ENCODE data around the gene SLC29A1.
"Not testable (repeated sequence)": the region's sequence is repeated elsewhere in the genome, so short reads cannot be mapped to it uniquely, and the experiment has no call there.

Gene SLC29A1

GRCh38 chr6:44223319-44224028 is at the start of gene SLC29A1:
Gene SLC29A1, plus strand, starts transcription at chr6:44223595. Its CDS starts 3,719 bp downstream, at chr6:44227314.
- peak; percentile 66 for DNase-seq

GRCh38 chr6:44176130-44176761 is 47.1 kb upstream of the SLC29A1 start:
- no peak for DNase-seq

GRCh38 chr6:44176762-44177509 is 46.5 kb upstream of the SLC29A1 start:
- no peak for DNase-seq

GRCh38 chr6:44177691-44178423 is 45.5 kb upstream of the SLC29A1 start:
- no peak for DNase-seq

GRCh38 chr6:44178424-44179071 is 44.8 kb upstream of the SLC29A1 start:
- no peak for DNase-seq

GRCh38 chr6:44179072-44179536 is 44.3 kb upstream of the SLC29A1 start:
- DNase-seq, result no peak

GRCh38 chr6:44179648-44180047 is 43.7 kb upstream of the SLC29A1 start:
- no peak for DNase-seq

- DNase-seq, result no peak
These were observed 43.0 kb upstream of the SLC29A1 start for GRCh38 chr6:44180406-44180805.

GRCh38 chr6:44180886-44181285 is 42.5 kb upstream of the SLC29A1 start:
- no peak for DNase-seq

- not testable (repeated sequence) for DNase-seq
These were observed 41.6 kb upstream of the SLC29A1 start for GRCh38 chr6:44181784-44182183.

- DNase-seq, result no peak
These were observed 40.4 kb upstream of the SLC29A1 start for GRCh38 chr6:44182911-44183390.

- no peak for DNase-seq
These were observed 39.6 kb upstream of the SLC29A1 start for GRCh38 chr6:44183783-44184182.

- DNase-seq, result not testable (repeated sequence)
These were observed 38.0 kb upstream of the SLC29A1 start for GRCh38 chr6:44185356-44185755.

GRCh38 chr6:44185953-44186634 is 37.3 kb upstream of the SLC29A1 start:
- no peak for DNase-seq

- DNase-seq, result no peak
These were observed 36.8 kb upstream of the SLC29A1 start for GRCh38 chr6:44186635-44187025.

- no peak for DNase-seq
These were observed 34.6 kb upstream of the SLC29A1 start for GRCh38 chr6:44188819-44189218.

- no peak for DNase-seq
These were observed 34.1 kb upstream of the SLC29A1 start for GRCh38 chr6:44189257-44189656.

- DNase-seq, result no peak
These were observed 32.7 kb upstream of the SLC29A1 start for GRCh38 chr6:44190715-44191114.

GRCh38 chr6:44192428-44193041 is 30.9 kb upstream of the SLC29A1 start:
- DNase-seq, result no peak

- DNase-seq, result no peak
These were observed 30.0 kb upstream of the SLC29A1 start for GRCh38 chr6:44193307-44193910.

- DNase-seq, result no peak
These were observed 29.1 kb upstream of the SLC29A1 start for GRCh38 chr6:44194326-44194725.

All from NCI-H1092 (cell line).